NCI-H2196 treated with DMSO at 0.1 percent for 48 hours (cell line): ENCODE results near the gene RBM19.
A peak's percentile ranks its signal among the peaks of the same experiment; 100 is the strongest.

ENCODE experiments used
- DNase-seq: peaks from one replicate; lab custom pipeline; 2025; ENCODE audit not compliant: unreplicated experiment; lab: John Stamatoyannopoulos, UW

The RBM19 gene

GRCh38 chr12:113934060-113934814 lies 31.9 kb downstream of the RBM19 start:
- DNase-seq, result no peak

- no peak for DNase-seq
Observed at GRCh38 chr12:113933201-113933786, 32.8 kb downstream of the RBM19 start.

- no peak for DNase-seq
Observed at GRCh38 chr12:113932381-113933196, 33.5 kb downstream of the RBM19 start.

GRCh38 chr12:113931517-113931916 lies 34.6 kb downstream of the RBM19 start:
- no peak for DNase-seq

DNA sequence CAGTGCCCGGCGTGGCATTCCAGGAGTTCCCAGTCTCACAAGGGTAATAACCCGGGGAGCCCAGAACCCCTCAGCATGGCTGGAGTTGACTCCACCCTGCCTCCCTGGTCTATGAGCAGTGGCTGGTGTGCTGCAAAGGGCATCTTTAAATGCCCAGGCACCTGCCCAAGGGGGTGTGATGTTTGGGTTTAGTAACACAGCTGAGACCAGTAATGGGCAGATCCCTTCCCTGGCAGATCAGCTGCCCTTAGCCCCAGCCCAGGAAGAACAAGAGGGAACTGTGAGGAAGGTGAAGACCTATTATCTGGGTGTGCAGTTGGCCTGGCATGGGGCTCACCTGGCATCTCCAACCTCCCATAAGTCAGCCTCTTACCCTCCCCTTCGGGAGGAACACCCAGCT lies 35.9 kb downstream of the RBM19 start:
- DNase-seq, result no peak

DNA sequence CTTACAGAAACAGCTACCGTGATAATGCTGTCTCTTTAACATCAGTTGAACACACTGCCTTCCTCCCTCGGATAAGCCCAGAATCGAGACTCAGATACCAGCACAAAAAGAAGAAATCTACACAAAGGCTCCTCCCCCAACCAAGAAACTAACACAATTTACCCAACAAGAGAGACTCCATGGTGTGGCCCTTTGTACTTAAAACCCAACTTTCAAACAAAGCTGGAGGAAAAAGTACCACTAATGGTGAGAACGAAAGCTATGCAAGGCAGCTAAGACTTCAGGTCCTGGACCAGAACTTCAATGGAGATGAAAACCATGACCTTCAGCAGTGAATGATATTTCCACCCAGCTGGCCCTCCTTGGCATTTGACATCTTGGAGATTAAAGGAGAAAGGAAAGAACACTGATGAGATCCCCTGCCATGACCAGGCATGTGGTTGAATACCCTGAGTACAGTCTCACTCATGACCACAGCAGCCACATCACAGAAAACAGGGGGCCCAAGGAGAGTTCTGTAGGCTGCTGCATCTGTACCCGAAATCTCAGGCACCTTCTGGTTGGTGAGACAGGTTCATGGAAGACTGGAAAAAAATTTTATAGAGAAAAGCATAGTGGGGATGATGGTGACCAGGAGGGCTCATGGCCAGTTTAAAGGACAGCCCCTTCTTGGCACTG lies 36.7 kb downstream of the RBM19 start:
- no peak for DNase-seq

DNA sequence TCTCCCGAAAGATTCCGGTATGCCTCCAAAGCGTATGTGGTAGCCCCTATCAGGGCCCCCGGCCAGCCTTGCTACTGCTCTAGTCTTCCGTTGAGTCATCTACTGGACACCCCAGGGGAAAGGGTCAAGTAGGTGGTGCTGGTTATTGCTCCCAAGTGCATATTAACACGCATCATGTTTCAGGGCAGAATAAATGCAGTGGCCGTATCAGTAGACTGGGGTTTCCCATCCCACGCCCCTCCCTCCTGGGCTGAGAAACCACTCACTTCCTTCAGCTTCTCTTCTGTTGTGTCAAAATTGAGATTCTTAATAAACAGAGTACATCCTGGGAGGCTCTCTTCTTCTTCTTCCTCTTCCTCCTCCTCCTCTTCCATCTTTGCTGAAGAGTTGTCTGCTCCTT lies 39.3 kb downstream of the RBM19 start:
- DNase-seq, result no peak

- DNase-seq, result no peak
Observed at GRCh38 chr12:113924341-113924740, 41.8 kb downstream of the RBM19 start.

GRCh38 chr12:113923251-113923650 lies 42.9 kb downstream of the RBM19 start:
- DNase-seq, result no peak

DNA sequence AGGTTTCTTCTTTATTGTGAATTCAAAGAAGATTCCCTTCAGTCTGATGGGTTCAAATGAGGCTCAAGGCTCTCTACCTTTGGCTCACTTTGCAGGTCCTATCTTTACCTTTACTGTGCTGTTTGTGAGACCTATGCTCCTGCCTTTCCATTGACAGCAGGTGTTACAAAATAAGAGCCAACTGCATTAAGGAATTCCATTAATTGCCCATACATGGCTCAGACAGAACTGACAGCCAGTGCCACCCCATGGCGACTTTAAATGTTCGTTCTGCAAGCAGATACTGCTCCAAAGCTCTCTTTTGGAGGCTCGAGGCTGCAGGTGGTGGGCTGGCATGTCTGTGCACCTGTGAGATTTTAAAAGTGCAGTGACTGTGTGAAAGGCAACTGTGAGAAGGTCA lies 44.7 kb downstream of the RBM19 start:
- DNase-seq, result no peak

GRCh38 chr12:113919791-113920190 lies 46.3 kb downstream of the RBM19 start:
- no peak for DNase-seq

DNA sequence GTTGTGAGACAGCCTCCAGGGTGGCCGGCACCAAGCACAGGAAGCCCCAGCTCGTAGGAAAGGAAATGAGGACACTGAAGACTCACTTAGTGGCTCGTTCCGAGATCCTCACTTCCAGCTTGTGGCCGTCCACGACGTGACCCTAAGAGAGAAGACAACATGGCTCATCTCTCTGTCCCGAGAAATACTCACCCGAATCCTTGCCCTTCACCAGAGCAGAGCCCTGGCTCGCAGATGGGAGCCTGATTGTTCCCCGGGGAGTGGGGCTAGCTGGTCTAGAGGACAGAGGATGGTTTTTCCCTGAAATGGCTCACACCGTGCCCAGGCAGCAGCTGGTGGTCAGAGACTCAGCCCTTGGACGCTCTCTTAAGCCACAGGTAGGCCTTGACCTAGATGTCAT lies 47.8 kb downstream of the RBM19 start:
- no peak for DNase-seq

GRCh38 chr12:113917393-113917792 lies 48.7 kb downstream of the RBM19 start:
- DNase-seq, result no peak

GRCh38 chr12:113914806-113915205 lies 51.3 kb downstream of the RBM19 start:
- DNase-seq, result no peak

DNA sequence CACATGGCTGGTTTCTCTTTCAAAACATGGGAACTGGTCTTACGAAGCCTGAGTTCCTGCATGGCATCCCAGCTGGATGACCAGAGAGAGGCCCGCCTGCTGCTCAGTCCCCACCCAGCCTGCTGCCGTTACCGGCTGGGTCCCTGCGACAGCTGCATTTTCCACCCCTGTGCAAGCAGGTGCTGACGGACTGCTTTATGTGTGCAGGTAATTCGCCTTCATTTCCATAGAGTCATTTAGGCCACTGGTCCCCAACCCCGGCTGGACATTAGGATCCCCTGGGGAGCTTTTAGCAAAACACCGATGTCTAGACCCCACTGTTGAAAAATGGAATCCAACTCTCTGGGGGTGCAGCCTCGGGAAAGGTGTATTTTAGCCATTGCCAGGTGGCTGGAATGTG lies 51.9 kb downstream of the RBM19 start:
- no peak for DNase-seq

DNA sequence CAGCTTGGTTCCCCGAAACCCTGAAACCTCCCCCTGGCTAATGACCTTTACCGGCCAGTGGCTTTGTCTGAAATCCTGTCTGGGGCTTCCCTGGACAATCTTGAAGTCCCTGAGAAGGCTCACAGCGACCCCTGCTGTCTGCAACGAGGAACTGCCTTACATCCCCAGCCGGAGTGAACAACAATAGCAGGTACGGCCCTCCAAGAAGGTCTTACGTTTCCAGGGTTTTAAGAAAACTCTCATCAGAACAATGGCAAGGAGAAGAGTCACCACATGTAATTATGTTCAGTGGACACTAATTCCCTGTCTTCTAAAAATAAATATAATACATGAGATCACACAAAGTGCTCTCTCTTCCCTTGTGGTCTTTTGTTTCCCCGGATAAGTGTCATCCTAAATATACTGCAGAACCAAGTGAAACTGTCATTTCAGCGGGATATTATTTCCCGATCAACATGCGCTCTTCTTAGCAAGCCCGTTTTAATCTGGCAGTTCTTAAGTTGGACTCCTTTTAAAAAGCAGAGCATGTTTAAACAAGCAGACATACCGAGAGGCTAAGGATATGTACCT lies 53.3 kb downstream of the RBM19 start:
- peak; percentile 66 for DNase-seq

GRCh38 chr12:113911971-113912759 lies 54.0 kb downstream of the RBM19 start:
- no peak for DNase-seq

DNA sequence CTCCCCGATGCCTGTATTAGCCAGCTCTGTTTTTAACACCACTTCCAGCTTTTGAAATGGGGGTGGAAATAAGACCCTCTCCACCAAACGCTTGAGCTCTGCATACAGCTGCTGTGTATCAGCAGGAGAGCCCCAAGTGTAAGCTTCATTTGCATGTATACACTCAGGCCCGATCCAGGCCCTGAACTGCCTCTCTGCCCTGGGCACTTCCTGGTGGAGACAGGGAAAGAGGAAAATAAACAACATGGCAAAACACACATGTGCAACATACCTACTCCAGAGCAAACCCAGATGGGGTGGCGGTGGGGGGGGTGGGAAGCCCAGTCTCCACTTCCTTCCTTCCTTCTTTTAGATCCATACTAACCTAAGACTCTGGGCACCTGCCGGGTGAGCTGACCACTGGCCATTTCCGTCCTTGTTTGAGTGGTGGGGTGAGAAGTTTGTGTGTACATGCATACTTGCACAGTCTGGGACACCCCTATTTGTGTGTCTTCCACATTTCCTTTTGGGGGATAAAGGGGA lies 55.3 kb downstream of the RBM19 start:
- no peak for DNase-seq

- DNase-seq, result no peak
Observed at GRCh38 chr12:113909776-113910420, 56.2 kb downstream of the RBM19 start.
